Epithelial cell of prostate (primary cell): Measurements from ENCODE around the gene DONSON.
A peak's percentile ranks its signal among the peaks of the same experiment; 100 is the strongest.

Source experiments
- DNase-seq: peaks from one replicate; pipeline ENCODE4 v3.0.0-alpha.2; 2011; ENCODE audit warnings: low read depth, low spot score
- H3K27ac ChIP-seq: fragments of 450-650 bp; 2 replicates; pipeline ENCODE4 v1.5.1; 2017; ENCODE audit warnings: mild to moderate bottlenecking

DONSON gene

DNA sequence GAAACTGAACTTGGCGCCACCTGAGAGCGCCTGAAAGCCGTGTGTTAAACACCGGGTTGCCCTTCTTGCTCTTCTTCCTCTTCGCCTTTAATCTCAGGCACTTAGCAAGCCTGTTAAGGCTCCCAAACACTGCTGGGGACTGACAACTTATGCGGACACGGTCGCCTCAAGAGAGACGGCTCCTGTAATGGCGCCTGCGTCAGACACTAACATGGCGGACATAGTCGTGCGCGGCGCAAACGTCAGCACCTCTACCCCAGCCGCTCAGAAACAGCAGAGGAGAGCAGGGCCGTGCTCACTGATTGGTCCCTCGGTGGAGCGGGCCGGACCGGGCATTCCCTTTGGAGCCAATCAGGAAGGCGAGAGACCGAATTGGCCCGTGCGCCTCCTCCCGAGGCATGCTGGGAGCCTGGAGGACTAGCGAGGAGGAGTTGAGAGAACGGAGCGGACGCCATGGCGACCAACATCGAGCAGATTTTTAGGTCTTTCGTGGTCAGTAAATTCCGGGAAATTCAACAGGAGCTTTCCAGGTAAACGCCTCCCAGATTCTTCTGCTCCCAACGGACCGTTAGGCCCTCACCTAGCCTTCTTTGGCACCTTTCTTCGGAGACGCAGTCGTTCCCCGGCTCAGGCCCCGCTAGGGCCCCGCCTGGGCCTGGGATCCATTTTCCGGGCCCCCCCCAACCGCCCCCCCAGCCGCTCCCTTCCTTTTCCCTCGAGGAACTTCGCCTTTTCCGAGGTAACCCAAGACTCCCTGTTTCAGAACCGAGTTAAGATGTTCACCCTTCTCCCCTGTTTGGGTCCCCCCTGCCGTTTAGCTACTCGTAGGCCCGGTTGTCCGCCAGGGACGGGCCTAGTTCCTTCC, 45.6 kb downstream of the DONSON start, which contains the start of gene SON:
Gene SON (plus strand): TSS at position 399 of the 865 bp plus-strand sequence. CDS start 55 bp downstream, at position 454.
- H3K27ac ChIP-seq, result peak within 1 kb of the TSS; percentile 97
- DNase-seq, result peak; percentile 96

DNA sequence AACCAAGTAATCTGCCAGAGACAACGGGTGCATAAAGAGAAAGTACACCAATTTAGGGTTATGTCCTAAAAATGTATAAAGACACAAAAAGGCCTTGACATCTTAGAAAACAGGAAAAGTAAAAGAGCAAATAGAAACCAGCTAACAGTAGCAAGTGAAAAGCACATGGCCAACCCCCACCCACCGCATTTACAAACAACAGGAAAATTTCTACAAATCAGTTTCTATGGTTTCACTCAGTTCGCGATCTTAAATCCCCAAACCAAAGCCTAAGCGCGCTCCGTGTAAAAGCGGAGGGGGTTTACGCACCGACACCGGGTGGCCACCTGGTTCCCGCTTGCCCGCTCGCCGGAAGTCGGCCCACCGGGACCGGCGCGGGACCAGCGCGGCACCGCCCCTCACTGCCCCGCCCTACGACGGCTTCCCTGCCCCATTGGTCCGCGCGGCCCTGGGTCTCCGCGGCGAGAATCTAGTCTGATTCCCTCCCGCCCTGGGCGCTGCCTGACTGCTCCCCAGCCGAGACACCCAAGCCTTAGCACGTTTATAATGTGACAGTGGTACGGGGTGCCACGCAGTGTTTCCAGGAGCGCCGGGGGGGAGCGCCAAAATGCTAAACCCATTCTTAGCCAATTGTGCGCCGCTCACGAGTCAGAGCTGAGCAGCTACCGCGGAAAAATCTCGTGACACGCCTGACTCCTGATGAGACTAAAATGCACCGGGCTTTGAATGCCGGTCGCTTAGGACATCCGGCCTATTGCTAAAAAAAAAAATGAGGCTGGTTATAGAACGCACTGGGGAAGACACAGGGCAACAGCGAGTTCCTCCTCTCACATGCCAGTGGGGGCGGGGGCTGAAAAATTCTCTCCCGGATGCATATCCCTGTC, 46.5 kb downstream of the DONSON start, which contains the start of gene GART:
Gene GART (minus strand): TSS at position 362 of the 884 bp plus-strand sequence. CDS start 2,802 bp downstream, outside the sequence.
- peak; percentile 14 for DNase-seq
- peak within 1 kb of the TSS; percentile 97 for H3K27ac ChIP-seq

DNA sequence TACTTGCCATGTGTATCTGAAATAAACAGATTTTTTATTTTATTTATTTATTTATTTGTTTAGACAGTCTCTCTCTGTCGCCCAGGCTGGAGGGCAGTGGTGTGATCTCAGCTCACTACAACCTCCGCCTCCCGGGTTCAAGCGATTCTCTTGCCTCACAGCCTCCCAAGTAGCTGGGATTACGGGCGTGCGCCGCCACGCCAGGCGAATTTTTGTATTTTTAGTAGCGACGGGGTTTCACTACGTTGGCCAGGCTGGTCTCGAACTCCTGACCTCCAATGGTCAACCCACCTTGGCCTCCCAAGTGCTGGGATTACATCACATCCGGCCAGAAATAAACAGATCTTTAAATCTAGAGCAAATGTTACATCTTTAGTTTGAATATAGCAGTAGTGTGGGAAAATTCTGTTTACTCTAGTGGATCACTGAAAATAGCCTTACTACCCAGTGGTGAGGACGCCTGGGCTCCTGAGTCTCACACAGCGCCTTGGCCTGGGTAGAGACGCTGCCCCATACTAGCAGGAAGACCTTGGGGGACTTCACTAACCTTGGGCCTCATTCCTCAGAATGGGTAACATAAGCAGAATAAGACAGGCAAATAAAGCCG, 47.3 kb downstream of the DONSON start:
- DNase-seq, result no peak
- H3K27ac ChIP-seq, result peak overlapping the region; percentile 97

DNA sequence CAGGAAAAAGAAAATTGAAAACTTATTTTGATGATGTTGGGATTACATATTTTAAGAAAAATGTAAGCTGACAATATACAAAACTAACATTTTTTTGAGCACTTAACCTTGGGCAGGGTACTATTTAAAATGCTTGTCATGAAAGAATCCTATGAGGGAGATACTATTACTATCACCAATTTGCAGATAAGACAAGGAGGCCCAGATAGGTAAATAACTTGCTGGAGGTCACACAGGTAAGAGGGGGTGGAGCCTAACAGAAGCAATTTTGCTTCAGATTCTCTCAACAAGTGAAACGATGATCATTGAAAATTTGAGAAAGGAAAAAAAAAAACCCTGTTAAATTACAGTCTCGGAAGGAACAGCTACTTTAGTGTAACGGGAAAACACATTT, 47.8 kb downstream of the DONSON start:
- peak overlapping the region; percentile 97 for H3K27ac ChIP-seq
- no peak for DNase-seq

DNA sequence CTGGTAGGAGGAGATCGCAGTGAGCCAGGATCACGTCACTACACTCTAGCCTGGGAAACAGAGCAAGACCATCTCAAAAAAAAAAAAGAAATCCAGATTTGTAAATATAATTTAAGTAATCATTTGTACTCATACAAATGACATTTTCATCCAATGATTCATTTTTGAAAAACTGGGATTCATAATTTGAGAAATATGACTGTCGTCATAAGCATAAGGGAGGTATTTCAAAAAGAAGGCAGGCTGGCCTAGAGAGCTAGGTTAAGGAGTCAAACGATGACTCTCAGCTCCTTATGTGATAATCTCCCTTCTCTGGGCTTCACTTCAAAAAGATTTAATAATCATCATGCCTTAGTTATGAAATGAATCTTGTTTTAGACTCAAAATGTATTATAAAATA, 48.9 kb downstream of the DONSON start:
- DNase-seq, result no peak
- no peak overlapping the region for H3K27ac ChIP-seq

DNA sequence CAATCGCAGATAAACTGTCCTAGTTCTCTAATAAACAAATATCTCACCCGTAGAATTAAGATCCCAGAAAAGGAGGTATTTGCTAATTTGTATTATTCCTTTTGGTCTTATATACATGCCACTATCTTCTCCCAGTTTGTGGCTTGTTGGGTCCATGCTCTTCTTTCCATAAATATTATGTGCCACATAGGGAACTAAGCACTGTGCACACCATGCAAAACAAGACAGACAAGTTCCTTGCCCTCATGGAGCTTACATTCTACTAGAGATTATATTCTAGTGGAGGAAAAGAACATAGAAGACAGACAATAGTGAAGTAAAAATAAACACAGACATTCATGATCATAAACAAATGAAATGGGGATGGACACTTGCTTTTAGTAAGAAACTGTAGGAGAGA, 51.3 kb downstream of the DONSON start:
- no peak for DNase-seq

DNA sequence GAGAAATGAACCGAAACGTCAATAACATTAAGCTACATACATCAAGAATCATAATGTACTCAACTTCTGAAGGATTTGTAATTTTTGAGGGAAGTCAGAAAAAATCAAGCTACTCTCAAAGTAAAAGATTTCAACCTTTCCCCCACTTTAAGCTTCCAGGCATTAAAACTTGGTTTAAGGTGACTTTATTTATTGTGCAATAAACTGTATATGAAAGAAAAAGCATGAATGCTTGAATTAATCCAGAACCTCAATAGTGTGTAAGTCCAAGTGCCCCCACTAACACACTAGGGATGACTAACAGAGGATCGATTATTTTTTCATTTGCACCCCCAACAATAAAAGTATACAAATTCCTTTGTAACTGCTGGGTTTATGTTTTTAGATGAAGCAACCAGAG, 57.5 kb downstream of the DONSON start:
- no peak overlapping the region for H3K27ac ChIP-seq

More for the DNA sequence above, 51.3 kb downstream of the DONSON start:
- no peak overlapping the region for H3K27ac ChIP-seq

More for the DNA sequence above, 57.5 kb downstream of the DONSON start:
- DNase-seq, result no peak
